Keratinocyte (primary cell): ENCODE results near the gene PATZ1. TPM values are rescaled to one million over a fixed set of nuclear protein-coding genes. Genes with fewer than 3 reads are reported as not detected.

ENCODE experiments used
- DNase-seq: peaks from one replicate; pipeline ENCODE4 v3.0.0-alpha.2; 2011; ENCODE audit warnings: low read depth, missing footprints, low spot score
- FAIRE-seq: peaks from 2 replicates; lab custom pipeline; 2011; peaks lifted over from hg19 to GRCh38; lab: Jason Lieb, UNC
- H2AFZ ChIP-seq: 2 replicates; pipeline ENCODE4 v1.6.0; 2012; ENCODE audit warnings: low read length, control low read depth, inconsistent platforms; ENCODE audit not compliant: control insufficient read depth
- H3K27ac ChIP-seq: 2 replicates; pipeline ENCODE4 v1.5.1; 2011; ENCODE audit warnings: low read length; ENCODE audit not compliant: control insufficient read depth, insufficient read depth
- H3K27me3 ChIP-seq: 3 replicates; pipeline ENCODE4 v1.6.0; 2011; ENCODE audit warnings: low read length; ENCODE audit not compliant: control insufficient read depth, insufficient read depth; ENCODE audit errors: extremely low read depth
- H3K36me3 ChIP-seq, 2 experiments: 2 replicates in 1 of 2; 3 replicates in 1 of 2; pipeline ENCODE4 v1.5.1; 2011; ENCODE audit warnings: low read length in 2 of 2, mild to moderate bottlenecking in 1 of 2; ENCODE audit not compliant: control insufficient read depth in 2 of 2, insufficient read depth in 2 of 2; ENCODE audit errors: extremely low read depth in 1 of 2
- H3K4me1 ChIP-seq: 3 replicates; pipeline ENCODE4 v1.5.1; 2011; ENCODE audit warnings: low read length; ENCODE audit not compliant: control insufficient read depth, insufficient read depth; ENCODE audit errors: extremely low read depth
- H3K4me2 ChIP-seq: 3 replicates; pipeline ENCODE4 v1.6.0; 2011; ENCODE audit warnings: low read depth, low read length; ENCODE audit not compliant: control insufficient read depth, insufficient read depth; ENCODE audit errors: extremely low read depth
- H3K4me3 ChIP-seq, 3 experiments: fragments of 200-600 bp in 1 of 3; sonication (generic) in 1 of 3; 2 replicates in 2 of 3; 3 replicates in 1 of 3; pipeline ENCODE4 v1.5.1; 2011 to 2016; ENCODE audit warnings: low read length in 3 of 3, mild to moderate bottlenecking in 3 of 3, control low read depth in 2 of 3, inconsistent platforms in 1 of 3, low read depth in 1 of 3, mixed read lengths in 1 of 3, mixed run types in 1 of 3, moderate library complexity in 1 of 3; ENCODE audit not compliant: control insufficient read depth in 2 of 3, insufficient read depth in 2 of 3; ENCODE audit errors: extremely low read depth in 1 of 3
- H3K79me2 ChIP-seq: 2 replicates; pipeline ENCODE4 v1.6.0; 2012; ENCODE audit warnings: low read length; ENCODE audit not compliant: control insufficient read depth, insufficient read depth
- H3K9ac ChIP-seq: 3 replicates; pipeline ENCODE4 v1.6.0; 2011; ENCODE audit warnings: low read length; ENCODE audit not compliant: control insufficient read depth, insufficient read depth; ENCODE audit errors: extremely low read depth
- H3K9me1 ChIP-seq: 3 replicates; pipeline ENCODE4 v1.6.0; 2011; ENCODE audit warnings: low read length; ENCODE audit not compliant: control insufficient read depth, insufficient read depth; ENCODE audit errors: extremely low read depth
- H3K9me3 ChIP-seq: 2 replicates; pipeline ENCODE4 v1.5.1; 2012; ENCODE audit warnings: low read depth, low read length; ENCODE audit not compliant: control insufficient read depth
- H4K20me1 ChIP-seq: 3 replicates; pipeline ENCODE4 v1.6.0; 2011; ENCODE audit warnings: low read length; ENCODE audit not compliant: control insufficient read depth, insufficient read depth; ENCODE audit errors: extremely low read depth
- CTCF ChIP-seq, 3 experiments: IDR thresholded peaks in 1 of 3; conservative IDR thresholded peaks in 1 of 3; optimal IDR thresholded peaks in 1 of 3; 2 replicates in 2 of 3; 3 replicates in 1 of 3; pipeline versions ENCODE3 to v1.5.1; 2011; ENCODE audit warnings: low read length in 3 of 3, mild to moderate bottlenecking in 3 of 3, moderate library complexity in 2 of 3, control low read depth in 1 of 3, inconsistent platforms in 1 of 3; ENCODE audit not compliant: insufficient read depth in 2 of 3; ENCODE audit errors: extremely low read depth in 1 of 3
- EZH2 ChIP-seq: IDR thresholded peaks from one replicate; pipeline ENCODE4 v1.6.1; 2012; ENCODE audit warnings: inconsistent platforms, mild to moderate bottlenecking, low read length, moderate library complexity
- dilution Hi-C: fragments of 300-500 bp; cut with MboI; formaldehyde crosslinking; loops from one replicate; pipeline ENCODE4 v1.7.0; 2020; ENCODE audit warnings: low sequenced_read_pairs; ENCODE audit not compliant: extremely low pct_ligation_motif_present
- polyA plus RNA-seq, 5 experiments: library from polyadenylated mRNA; depleted of rRNA in 3 of 5; stranded (reverse) in 3 of 5; stranded (forward) in 1 of 5; unstranded in 1 of 5; fragments of >200 nt; gene quantifications; 1 replicate in 1 of 5; 2 replicates in 3 of 5; 3 replicates in 1 of 5; pipeline versions ENCODE4 v1.2.1 to v1.2.3, GENCODE V29; 2011 to 2012; ENCODE audit warnings: missing spikeins in 2 of 5, low read depth in 1 of 5, low replicate concordance in 1 of 5

Gene PATZ1
- polyA plus RNA-seq, 1 donor (not counting 4 experiments of a cell fraction or from before 2014, with no cell fraction given), result 3.4 TPM

GRCh38 chr22:31305194-31305593 lies 41.0 kb downstream of the PATZ1 start:
- FAIRE-seq, result peak; percentile 77
- Histone ChIP-seq H3K9me1 (no peaks in the 10 kb centered on the region), H3K4me3 (no peak overlapping the region), H2AFZ (no peak overlapping the region), H3K36me3 (no peaks in the 10 kb centered on the region), H3K4me1 (peaks cover 14% of the 10 kb centered on the region), H3K79me2 (no peaks in the 10 kb centered on the region), H3K9me3 (no peaks in the 10 kb centered on the region), H3K9ac (no peak overlapping the region), H3K27me3 (no peaks in the 10 kb centered on the region), H3K27ac (no peak overlapping the region), H3K4me2 (no peak overlapping the region), H4K20me1 (no peaks in the 10 kb centered on the region)
- TF ChIP-seq EZH2 (no peak), CTCF (optimal IDR thresholded peaks at IDR 0.05 in 1 of 3, IDR thresholded peaks at IDR 0.05 in 1 of 3, conservative IDR thresholded peaks at IDR 0.05 in 1 of 3; ENCODE audit: extremely low read depth in 1 of 3, insufficient read depth in 2 of 3, low read length in 3 of 3) (no peak)
- dilution Hi-C loops, result no loop called here
- no peak for DNase-seq

- Histone ChIP-seq H3K36me3 (no peaks in the 10 kb centered on the region), H3K4me3 (no peak overlapping the region), H3K9me1 (no peaks in the 10 kb centered on the region), H3K4me2 (no peak overlapping the region), H4K20me1 (no peaks in the 10 kb centered on the region), H3K27ac (no peak overlapping the region), H3K27me3 (no peaks in the 10 kb centered on the region), H3K9ac (no peak overlapping the region), H3K4me1 (peaks cover 14% of the 10 kb centered on the region), H3K79me2 (no peaks in the 10 kb centered on the region), H2AFZ (no peak overlapping the region), H3K9me3 (no peaks in the 10 kb centered on the region)
- no peak for DNase-seq
- dilution Hi-C loops, result no loop called here
- FAIRE-seq, result no peak
- TF ChIP-seq EZH2, result no peak
- TF ChIP-seq CTCF (optimal IDR thresholded peaks at IDR 0.05 in 1 of 3, IDR thresholded peaks at IDR 0.05 in 1 of 3, conservative IDR thresholded peaks at IDR 0.05 in 1 of 3; ENCODE audit: extremely low read depth in 1 of 3, insufficient read depth in 2 of 3, low read length in 3 of 3), result no peak
Measured at GRCh38 chr22:31302537-31302936, 43.6 kb downstream of the PATZ1 start.
